GM19193 (cell line): ENCODE measurements around the gene PERCC1.

ENCODE experiments used
- POLR2A ChIP-seq: IDR thresholded peaks from 4 replicates; pipeline ENCODE4 v1.6.1; 2011; ENCODE audit not compliant: insufficient read depth, insufficient read length; ENCODE audit errors: extremely low read depth

The PERCC1 gene

GRCh38 chr16:1481906-1482835 is 51.3 kb downstream of the PERCC1 start:
- no peak for TF ChIP-seq POLR2A
